ENCODE data around the gene MTFP1.
"Not testable (repeated sequence)": the region's sequence is repeated elsewhere in the genome, so short reads cannot be mapped to it uniquely, and the experiment has no call there.

Gene MTFP1, protein sequence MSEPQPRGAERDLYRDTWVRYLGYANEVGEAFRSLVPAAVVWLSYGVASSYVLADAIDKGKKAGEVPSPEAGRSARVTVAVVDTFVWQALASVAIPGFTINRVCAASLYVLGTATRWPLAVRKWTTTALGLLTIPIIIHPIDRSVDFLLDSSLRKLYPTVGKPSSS

DNA sequence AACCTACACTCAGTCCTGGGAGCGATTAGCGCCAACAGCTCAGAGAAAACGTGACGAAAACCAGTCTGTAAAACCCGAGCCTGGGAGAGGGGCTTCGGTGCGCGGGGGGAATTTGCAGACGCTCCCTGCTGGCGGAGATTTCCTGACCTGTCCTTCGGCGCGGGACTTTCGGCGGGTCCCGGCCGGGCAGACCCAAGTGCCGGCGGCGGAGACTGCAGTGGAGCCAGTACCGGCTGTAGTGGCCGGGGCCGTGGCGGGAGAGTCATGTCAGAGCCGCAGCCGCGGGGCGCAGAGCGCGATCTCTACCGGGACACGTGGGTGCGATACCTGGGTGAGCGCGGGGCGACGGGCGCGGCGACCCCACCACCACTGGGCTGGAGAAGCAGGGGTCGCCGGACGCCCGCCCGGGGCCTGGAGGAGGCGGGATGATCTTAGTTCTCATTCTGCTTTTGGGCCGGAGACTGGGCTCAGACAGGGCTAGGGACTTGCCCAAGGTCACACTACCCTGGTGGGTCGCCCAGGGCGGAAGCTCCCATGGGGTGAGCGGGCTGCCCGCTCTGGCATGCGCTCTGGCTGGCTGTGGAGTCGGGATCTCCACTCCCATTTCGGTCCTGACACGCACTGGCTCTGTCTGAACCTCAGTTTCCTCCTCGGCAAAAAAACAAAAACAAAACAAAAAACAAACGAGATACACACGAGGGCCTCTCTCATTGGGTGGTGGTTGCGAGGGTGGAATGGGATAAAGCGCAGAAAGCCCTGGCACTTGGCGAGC is at the start of gene MTFP1:
Gene MTFP1, plus strand, starts transcription at position 153 of the 772 bp plus-strand sequence. Its CDS starts 112 bp downstream, at position 265.
- DNase-seq, result peak; percentile 80

DNA sequence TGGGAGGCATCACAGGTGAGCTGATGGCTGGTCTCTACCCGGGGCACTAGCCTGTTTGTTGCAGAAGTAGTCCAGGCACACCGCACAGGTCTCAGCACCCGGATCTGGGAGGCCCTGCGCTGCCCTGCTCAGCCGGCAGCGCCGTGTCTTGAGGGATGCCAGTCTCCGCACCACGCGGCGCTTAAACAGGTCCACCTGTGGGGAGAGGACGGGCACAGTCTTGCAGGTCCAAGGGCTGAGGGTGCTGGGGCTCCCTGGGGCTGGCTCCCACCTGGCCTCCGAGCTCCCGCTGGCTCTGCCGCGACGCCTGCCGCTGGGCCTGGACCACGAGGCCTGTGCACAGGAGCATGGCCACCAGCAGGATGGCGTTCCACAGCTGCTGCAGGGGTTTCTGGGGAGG is 45.6 kb upstream of the MTFP1 start:
- no peak for DNase-seq

DNA sequence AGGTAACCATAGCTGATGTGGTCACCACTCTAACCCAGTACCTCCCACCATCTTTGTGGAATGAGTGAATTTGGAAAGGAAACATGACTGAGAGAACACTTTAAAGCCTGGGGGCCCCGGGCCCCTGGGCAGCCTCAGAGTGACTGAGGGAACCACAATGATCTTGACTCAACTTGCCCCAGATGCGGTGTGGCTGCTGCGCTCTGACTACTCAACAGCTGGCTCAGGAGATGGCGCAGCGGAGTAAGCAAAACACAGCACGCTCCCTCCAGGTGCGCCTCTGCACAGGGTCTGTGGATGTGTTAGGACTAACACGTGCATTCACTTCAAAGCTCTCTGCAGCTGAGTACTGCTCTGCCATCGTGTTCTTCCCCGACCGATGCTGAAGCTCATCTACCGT is 44.3 kb upstream of the MTFP1 start:
- peak; percentile 70 for DNase-seq

DNA sequence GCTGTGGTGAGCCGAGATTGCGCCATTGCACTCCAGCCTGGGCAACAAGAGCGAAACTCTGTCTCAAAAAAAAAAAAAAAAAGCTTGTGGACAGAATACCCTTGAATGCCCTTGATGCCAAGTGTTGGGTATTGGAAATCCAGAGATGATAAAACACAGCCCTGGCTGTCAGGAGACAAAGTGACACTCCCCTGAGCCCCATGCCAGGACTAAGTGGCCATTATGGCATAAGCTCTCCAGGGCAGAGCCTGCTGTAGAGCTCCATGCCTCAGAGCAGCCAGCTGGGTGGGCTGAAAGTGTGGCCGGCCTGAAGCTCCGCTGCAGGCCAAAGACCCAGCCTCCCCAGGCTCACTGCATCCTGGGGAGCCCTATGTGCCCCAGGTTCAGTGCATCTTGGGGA is 43.2 kb upstream of the MTFP1 start:
- no peak for DNase-seq

DNA sequence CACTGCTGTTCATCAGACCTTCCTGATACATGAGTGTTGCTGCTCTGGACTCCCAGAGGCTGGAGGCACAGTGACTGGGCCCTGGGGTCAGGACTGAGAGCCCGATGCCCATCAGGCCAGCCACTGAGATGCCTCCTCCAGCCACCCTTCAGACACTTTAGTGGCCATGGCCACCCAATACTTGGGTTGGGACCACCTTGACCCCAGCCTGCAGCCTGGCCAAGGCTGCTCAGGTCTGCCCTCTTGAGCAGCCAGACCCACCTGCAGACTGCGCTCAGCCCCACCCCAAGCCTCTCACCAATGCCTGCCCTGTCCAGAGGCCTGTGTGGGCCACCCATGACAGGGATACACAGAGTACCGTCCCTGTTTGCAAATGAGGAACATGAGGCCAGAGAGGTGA is 42.5 kb upstream of the MTFP1 start:
- DNase-seq, result no peak

DNA sequence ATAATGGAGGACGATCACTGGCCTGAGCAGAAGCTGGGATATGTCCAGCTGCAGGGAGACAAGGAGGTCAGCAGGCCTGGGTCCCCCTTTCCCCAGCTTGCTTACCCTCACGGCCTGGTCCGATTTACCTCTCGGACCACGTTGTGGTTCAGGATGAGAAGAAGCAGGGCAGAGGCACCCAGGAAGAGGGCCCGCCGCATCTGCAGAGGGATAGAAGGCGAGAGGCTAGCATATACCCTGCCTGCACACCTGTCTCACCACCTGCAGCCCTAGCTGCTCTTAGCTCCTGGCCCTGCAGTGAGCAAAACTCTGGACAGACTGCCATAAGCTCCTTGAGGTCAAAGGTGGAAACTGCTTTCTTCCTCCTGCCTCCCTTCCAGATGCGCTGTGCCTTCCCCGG is 39.6 kb upstream of the MTFP1 start:
- DNase-seq, result no peak

DNA sequence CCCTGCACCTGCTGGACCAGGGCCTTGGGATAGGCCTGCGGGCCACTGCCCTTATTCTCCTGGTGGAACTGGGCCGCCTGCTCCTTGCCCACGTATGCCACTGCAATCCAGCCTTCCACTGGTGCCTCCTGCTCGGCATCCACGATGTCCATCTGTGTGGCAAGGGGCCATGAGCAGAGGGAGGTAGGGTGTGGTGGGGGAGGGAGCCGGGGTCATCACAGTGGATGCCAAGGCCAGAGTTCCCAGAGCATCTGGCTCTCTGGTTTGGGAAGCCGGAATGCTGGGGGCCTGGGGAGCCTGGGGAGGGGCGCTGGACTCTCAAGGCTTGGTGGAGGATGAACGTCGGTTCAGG is 39.0 kb upstream of the MTFP1 start:
- DNase-seq, result no peak

DNA sequence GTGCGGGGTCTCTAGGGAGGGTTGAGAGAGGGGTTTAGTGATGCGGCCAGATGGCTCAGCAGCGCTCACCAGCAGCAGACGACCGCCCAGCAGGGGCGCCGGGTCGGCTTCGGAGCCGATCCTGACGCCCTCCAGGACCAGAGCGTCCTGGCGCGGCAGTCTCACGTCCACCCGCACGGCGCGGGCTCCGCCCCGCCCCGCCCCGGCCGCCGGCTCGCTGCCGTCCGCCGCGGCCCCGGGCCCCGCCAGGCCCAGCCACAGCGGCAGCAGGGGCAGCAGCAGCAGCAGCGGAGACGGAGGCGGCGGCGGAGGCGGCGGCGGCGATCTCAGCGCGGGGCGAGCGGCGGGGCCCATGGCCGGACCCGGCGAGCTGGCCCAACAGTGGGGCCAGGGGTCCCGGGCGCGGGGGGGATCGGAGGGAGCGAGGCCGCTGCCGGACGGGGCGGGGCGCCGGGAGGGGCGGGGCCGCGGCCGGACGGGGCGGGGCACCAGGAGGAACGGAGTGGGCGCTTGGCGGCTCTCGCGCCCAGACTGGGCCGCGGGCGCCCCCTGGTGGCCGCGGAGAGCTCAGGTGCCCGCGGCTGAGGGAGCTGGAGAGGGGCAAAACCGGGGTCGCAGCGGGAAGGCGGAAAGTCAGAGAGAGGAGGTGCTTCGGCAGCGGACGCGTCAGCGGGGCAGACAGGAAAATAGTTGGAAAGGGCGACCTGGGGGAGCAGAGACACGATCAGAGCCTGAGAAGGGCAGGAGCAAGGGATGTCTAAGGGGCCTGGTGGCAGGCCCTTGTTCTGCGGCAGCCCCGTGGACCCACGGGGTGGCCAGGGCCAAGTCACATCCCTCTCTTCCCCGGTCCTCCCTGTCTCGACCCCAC is 38.4 kb upstream of the MTFP1 start, which contains the start of gene RNF215:
Gene RNF215, minus strand, starts transcription at position 452 of the 868 bp plus-strand sequence. Its CDS starts 98 bp downstream, at position 354.
- peak; percentile 94 for DNase-seq

DNA sequence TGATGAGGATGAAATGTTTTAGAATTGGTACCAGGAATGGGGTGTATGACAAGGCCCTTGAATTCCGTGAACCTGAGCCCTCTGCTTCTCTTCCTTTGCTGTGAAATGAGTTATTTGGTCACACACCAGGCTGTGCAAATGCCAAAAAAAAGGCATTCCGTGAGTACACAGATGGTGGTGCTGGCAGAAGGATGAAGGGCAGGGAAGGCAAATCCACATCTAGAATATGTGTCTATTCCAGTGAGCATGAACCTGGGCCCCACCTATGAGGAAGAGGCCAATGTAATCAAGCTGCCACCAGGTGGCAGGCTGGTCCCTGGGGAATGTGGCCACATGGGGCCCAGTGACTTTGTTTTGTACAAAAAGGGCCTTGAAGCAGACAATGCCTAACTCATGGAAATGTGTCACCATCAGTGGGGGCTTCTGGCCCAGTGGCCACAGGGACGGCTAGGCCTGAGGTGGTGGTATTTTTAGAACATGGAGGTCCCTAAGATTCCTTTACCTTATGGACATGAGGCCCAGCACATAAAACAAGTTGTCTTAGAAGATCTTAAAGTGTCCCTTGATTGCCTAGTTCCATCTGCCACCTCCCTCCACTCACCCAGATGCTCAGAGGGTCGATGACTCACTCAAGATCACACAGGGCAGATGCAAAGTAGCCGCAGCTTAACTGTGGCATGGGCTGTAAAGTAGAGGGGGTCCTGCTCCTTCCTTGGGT is 34.4 kb upstream of the MTFP1 start:
- DNase-seq, result peak; percentile 85

DNA sequence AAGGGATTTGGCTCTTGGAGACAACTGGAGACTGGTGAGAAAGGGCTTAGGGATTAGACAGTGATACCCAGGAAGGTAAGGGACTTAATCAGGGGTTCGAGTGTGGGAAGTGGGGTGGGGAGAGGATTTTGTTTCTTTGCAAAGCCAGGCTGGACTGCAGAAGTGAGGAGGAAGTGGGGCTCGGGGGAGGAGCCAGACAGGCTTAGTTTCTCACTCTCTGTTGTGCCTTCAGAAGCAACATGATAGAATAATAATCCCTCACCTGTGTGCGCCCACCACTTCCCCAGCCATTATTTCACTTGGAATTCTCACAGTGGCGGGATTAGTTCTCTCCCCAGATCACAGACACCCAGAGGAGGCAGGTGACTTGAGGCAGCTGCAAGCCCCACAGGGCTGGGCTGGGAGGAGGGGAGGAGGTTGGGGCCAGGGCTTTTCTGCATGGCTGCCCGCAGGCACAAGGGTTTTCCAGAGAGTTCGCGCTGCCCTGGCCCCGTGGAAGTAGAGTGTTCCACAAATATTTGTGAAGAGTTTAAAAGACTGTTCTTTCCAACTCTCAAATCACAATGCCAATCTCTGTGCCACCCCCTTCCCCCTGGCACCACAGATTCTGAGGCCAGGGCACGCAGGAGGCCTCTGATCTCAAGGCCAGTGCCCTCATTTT is 32.8 kb upstream of the MTFP1 start:
- DNase-seq, result no peak

DNA sequence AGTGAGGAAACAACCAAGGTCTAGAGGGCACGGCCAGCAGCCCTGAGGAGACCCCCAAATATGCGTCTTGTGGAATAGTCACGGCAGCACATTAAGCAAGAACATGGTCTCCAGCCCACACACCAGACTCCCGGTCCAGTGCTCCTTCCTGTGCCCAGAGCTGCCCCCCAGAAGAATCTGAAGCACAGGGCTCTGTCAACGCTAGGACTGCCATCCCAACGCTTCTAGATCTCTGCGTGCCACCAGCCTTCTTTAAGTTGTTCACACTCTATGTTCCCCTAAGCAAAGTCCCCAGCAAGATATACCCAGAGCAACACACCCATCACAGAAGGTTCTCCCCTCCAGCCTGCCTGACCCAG is 32.3 kb upstream of the MTFP1 start:
- DNase-seq, result no peak

DNA sequence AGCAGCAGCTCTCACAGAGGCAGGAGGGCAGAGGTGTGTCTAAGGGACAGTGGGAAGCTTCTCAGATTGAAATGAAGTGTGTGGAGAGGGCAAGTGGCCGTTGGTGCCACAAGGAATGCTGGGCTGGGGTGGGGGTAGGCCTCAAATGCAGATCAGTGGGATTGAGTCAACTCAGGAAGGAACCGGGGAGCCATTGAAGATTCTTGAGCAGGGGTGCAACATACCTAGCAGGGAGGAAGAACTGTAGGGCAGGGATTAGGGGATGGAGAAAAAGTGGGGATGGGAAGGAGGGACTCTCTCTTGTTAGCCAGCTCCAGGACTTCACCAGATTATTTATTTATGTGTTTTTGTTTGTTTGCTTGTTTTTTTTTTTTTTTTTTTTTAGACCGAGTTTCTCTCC is 31.7 kb upstream of the MTFP1 start:
- no peak for DNase-seq

DNA sequence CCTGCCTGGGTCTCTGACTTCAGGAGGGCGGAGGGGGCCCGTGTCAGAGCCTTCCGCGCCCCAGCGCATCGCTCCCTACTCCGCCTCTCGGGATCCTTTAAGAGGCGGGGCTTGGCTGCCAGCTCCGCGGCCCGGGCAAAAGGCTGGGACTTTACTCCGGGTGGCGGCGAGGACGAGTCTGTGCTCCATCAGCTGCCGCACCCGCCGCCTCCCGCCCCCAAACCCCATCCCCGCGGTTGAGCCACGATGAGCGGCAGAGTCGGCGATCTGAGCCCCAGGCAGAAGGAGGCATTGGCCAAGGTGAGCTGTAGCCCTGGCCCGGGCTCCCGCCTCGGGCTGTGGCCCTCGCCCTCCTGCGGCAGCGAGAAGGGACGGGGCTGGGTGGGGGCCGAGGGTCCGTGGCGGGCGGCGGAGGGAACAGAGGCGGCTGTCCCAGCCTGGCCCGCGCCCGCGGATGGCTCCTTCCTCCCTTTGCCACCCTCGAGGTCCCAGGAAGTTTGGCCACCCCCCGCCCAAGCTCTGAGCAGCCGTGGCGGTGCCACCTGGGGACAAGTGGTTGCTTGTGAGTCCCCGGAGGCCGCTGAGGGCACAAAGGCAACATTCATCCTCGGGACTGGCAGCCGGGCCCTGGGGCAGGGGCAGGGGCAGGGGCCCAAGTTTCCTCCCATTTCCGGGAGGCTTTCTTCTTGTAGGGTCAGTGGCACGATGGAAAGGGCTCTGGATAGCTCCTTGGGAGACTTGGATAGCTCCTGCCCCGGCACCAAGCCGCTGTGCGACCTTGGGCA is 28.5 kb upstream of the MTFP1 start, which contains the start of gene SEC14L2:
Gene SEC14L2, plus strand, starts transcription at position 148 of the 785 bp plus-strand sequence. Its CDS starts 99 bp downstream, at position 247.
- DNase-seq, result peak; percentile 84

DNA sequence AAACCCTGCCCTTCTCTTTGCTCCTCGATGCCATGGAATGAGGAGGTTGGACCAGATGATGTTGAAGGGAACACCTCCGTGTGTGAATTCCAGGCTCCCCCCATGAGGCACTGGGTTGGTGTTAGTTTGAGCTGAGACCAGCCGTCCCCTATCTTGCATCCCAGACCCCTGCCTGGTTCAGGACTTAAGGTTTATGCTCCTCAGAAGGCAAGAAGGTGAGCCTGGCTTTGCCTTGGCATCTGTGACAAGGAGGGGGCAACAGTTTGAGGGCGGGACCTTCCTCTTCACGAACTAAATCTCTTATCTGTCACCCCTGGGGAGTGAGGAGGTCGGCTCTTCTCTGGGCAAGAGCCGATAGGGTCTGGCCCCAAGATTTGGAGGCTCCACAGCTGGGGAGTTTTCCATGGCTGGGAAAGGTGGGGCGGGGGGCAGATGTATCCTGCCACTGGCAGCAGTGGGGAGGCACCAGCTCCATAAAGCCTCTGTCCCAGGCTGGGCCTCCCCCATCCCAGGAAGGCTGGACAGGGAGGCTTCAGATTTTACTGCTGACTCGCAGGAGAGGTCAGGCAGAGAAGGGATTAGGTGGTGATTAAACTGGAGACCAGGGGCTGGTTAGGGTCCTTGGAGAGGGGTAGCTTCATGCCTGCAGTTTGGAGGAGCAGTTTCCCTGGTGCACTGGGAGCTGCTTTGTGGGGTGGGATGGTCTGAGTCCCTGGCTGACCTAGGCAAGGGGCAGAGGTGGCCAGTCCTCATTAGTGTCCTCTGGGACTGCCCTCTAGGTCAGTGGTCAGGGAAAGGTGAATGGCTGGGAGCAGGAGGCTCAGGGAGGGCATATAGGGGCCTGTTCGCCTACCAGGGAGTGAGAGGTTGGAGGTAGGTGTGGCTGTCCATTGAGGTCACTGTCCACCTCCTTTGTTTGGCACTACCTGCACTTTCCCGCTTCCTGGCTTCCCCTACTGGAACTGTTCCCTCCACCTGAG is 27.6 kb upstream of the MTFP1 start:
- DNase-seq, result no peak

DNA sequence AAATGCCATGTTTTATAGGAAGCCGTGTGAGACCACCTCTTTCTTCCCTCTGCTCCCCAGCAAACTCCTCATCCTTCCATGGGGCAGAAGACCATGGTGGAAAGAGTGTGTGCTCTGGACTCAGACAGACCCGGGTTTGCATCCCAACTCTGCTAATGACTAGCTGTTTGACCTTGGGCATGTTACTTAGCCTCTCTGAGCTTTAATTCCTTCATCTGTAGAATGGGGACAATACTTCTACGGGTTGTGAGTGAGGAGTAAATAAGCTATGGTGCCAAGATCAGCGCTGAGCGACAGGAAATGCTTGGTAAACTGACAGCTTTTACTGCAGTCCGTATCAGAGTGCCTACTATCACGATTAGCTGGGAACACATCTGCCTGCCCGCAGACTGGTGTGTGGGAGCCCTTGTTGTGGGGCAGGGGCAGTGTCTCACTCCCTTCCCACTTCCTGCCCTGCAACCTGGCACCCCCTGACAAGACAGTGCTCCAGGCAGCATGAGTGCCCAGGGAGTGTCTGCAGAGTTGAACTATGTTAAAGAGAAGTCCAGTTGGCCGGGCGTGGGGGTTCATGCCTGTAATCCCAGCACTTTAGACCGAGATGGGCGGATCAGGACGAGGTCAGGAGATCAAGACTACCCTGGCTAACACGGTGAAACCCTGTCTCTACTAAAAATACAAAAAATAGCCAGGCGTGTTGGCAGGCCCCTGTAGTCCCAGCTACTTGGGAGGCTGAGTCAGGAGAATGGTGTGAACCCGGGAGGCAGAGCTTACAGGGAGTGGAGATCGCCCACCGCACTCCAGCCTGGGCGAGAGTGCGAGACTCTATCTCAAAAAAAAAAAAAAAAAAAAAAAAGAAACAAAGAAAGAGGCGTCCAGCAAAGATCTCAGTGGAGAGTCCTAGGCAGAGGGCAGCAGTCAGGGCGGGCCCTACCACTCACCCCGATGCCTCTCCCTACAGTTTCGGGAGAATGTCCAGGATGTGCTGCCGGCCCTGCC is 26.6 kb upstream of the MTFP1 start:
- no peak for DNase-seq

DNA sequence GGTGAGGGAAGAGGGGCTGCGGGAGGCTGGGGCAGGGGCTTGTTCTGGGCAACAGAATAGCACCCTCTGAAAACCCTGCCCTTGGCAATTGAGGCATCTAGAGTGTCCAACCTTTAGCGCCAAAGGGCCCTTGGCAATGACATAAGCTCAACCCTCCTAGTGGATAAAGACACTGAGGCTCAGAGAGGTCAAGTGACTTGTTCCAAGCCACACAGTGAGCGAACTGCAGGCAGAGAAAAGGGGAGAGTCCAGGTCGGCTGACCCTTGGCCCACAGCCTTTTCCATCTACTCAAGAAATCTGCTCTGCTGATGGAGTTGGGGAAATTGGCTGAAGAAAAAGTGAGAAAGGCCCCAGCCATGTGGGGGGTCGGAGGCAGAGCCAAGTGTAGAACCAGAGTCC is 25.9 kb upstream of the MTFP1 start:
- no peak for DNase-seq

DNA sequence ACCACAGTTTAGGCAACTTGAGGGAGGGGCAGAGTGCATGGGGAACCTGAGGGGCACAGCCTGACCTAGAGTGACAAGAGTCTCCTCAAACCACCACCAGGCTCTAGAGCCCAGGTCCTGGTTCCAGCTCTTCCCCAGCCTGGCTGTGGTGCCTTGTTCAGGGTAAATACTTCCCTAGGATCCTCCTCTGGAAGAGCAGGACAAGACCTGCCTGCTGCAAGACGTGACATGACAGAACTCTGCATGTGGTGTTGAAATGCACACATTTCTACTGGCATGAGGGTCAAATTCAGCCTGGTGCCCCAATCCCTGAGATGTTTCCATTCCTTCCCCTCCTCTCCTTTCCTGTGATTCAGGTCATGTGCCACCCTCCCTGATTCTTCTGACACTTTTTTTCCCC is 25.4 kb upstream of the MTFP1 start:
- no peak for DNase-seq

DNA sequence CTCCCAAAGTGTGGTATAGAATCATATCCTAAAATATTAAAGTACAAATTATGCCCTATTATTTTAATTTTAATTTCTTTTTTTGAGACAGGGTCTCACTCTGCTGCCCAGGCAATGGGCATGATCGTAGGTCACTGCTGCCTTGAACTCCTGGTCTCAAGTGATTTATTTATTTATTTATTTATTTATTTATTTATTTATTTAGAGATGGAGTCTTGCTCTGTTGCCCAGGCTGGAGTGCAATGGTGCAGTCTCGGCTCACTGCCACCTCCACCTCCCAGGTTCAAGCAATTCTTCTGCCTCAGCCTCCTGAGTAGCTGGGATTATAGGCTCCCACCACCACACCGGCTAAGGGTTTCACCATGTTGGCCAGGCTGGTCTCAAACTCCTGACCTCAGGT is 24.5 kb upstream of the MTFP1 start:
- not testable (repeated sequence) for DNase-seq
